ENCODE data around the gene PTPRM.

GRCh38 chr18:7946734-7947377 lies 379.7 kb downstream of the PTPRM start:
- TF ChIP-seq CTCF (IDR thresholded peaks at IDR 0.05; ENCODE audit: low read depth, low read length) (no peak), MAX (IDR thresholded peaks at IDR 0.05; ENCODE audit: low read depth, low read length) (no peak)
